Upper lobe of left lung (tissue), 4 donors: ENCODE data around the gene ATP11C.

ENCODE experiments used
- CTCF ChIP-seq, 6 experiments: fragments of 450-650 bp in 4 of 6; fragments of 200-600 bp in 2 of 6; sonication (generic) in 2 of 6; IDR thresholded peaks; one replicate each; pipeline ENCODE4 v1.5.1; 2016 to 2019; ENCODE audit warnings: antibody characterized with exemption in 6 of 6
- EP300 ChIP-seq, 4 donors: sonication (generic); formaldehyde crosslinking; IDR thresholded peaks; one replicate each; pipeline ENCODE4 v1.5.1; 2017; ENCODE audit warnings: antibody characterized with exemption in 4 of 4, control low read depth in 2 of 4
- POLR2A ChIP-seq, 4 donors: fragments of 450-650 bp; IDR thresholded peaks; one replicate each; pipeline ENCODE4 v1.5.1; 2016 to 2017; ENCODE audit warnings: antibody characterized with exemption in 4 of 4, mild to moderate bottlenecking in 2 of 4
- POLR2AphosphoS5 ChIP-seq, 2 donors: sonication (generic); formaldehyde crosslinking; IDR thresholded peaks; one replicate each; pipeline ENCODE4 v1.5.1; 2017; ENCODE audit warnings: antibody characterized with exemption in 2 of 2

DNA sequence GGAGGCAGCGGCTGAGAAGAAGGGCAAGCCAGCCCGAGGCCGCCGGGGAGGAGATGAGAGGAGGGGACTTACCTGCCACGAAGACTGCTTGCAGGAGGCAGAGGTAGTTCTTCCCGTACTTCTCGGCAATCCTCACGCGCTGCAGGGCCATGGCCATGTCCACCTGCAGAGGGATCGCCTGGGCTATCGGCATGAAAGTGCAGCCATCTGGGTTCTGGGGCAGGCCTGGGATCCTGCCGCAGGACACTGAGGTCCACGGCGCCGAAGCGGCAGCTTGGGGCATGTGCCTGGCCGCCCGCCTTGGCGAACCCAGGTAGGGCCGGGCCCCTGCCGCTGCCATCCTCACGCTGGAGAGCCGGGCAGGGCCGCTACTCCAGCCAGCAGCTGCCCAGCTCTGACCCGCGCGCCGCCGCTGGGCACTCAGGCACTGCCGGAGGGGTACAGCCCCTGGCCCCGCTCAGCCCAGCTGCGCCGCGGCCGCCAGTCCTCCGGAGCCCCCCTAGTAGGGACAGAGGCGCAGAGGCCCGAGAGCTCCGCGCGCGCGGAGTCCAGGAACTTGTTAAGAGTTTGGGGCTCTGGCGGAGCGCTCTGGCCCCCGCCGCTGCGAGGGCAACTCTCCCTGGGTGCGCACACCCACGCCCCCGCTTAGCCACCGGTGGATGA, 240.9 kb downstream of the ATP11C start:
- TF ChIP-seq CTCF (IDR thresholded peaks at IDR 0.05), result no peak
- TF ChIP-seq POLR2A (IDR thresholded peaks at IDR 0.05), result no peak
- no peak for TF ChIP-seq EP300 (IDR thresholded peaks at IDR 0.05)
- no peak for TF ChIP-seq POLR2AphosphoS5 (IDR thresholded peaks at IDR 0.05)
